Measurements from ENCODE around the gene CCDC78.

DNA sequence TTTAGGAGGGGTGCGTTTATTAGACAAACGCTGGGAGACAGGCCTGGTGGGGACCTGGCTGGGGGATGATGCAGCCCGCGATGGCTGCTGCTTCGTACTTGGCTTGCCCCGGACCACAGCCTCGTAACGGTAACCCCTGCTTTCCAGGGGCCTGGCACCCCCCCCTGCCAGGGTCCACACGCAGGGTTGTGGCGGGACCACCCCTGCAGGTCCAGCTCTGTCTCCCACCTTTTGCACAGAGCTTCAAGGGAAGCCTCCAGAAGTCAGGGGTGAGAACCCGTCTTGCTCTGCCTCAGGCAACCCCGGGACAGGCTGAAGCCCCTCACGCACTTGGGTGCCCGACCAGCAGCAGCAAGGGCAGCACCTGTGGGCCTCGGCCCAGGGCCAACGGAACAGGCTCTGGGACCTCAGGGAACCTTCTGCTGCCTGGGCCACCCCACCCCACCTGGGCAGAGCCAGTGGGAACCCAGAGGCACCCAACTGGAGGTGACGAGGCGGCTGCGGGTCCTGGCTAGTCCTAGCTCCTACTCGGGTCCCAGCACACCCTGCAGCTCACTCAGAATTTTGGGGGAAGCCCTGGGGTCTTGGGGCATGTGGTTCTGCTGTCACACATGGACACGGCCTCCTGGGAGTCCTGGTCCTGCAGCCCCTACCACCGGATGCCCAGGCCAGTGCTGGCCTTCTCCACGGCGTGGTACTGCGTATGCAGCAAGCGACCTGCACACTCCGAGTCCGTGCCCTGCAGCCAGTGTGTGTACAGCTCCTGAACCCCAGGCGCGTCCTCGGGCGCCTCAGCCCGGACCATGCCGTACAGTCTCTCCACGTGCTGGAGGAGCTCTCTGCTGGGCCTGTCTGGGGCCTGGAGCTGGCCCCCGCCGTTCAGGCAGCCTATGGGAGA is 3.8 kb upstream of the CCDC78 start:
- TF ChIP-seq EZH2phosphoT487 (IDR thresholded peaks at IDR 0.05; ENCODE audit: low read length) (no peak), CTCF (IDR thresholded peaks at IDR 0.05; ENCODE audit: low read length) (no peak)
